Neuronal stem cell (in vitro differentiated cells): ENCODE results near the gene HSD11B1L.

ENCODE experiments used
- DNase-seq: peaks from one replicate; pipeline ENCODE4 v3.0.0-alpha.2; 2013; ENCODE audit warnings: low spot score
- H2AFZ ChIP-seq: one replicate; pipeline ENCODE4 v1.6.1; 2013; ENCODE audit warnings: mild to moderate bottlenecking, low read length, inconsistent platforms
- H2AK5ac ChIP-seq: 2 replicates; pipeline ENCODE4 v1.6.1; 2013; ENCODE audit warnings: low read depth, mild to moderate bottlenecking, inconsistent platforms, low read length, moderate library complexity, mixed read lengths
- H2BK120ac ChIP-seq: 2 replicates; pipeline ENCODE4 v1.6.1; 2013; ENCODE audit warnings: low read depth, mild to moderate bottlenecking, inconsistent platforms, low read length, moderate library complexity, mixed read lengths
- H2BK12ac ChIP-seq: one replicate; pipeline ENCODE4 v1.6.1; 2013; ENCODE audit warnings: low read length, inconsistent platforms
- H2BK15ac ChIP-seq: 2 replicates; pipeline ENCODE4 v1.6.1; 2013; ENCODE audit warnings: mild to moderate bottlenecking, low read length, inconsistent platforms, mixed read lengths
- H2BK5ac ChIP-seq: one replicate; pipeline ENCODE4 v1.6.1; 2013; ENCODE audit warnings: inconsistent platforms, mild to moderate bottlenecking, low read length, moderate library complexity
- H3K14ac ChIP-seq: one replicate; pipeline ENCODE4 v1.6.1; 2013; ENCODE audit warnings: low read length, inconsistent platforms
- H3K18ac ChIP-seq: 2 replicates; pipeline ENCODE4 v1.6.1; 2013; ENCODE audit warnings: low read length, inconsistent platforms
- H3K23ac ChIP-seq: 2 replicates; pipeline ENCODE4 v1.6.1; 2013; ENCODE audit warnings: low read depth, mild to moderate bottlenecking, mixed read lengths, low read length, inconsistent platforms; ENCODE audit not compliant: poor library complexity
- H3K27ac ChIP-seq: replicated peaks from 3 replicates; pipeline ENCODE4 v1.5.1; 2013; ENCODE audit warnings: low read length, inconsistent platforms
- H3K27me3 ChIP-seq, 3 experiments: 2 replicates each; pipeline ENCODE4 v1.6.1; 2013; ENCODE audit warnings: low read length in 3 of 3, mild to moderate bottlenecking in 2 of 3, inconsistent platforms in 1 of 3, low read depth in 1 of 3, mixed read lengths in 1 of 3, moderate library complexity in 1 of 3; ENCODE audit not compliant: control insufficient read depth in 3 of 3, insufficient read depth in 3 of 3
- H3K36me3 ChIP-seq, 2 donors: replicated peaks in 1 of 2; 2 replicates each; pipeline ENCODE4 v1.6.1; 2013; ENCODE audit warnings: low read length in 2 of 2; ENCODE audit not compliant: control insufficient read depth in 2 of 2, insufficient read depth in 2 of 2
- H3K4ac ChIP-seq: 2 replicates; pipeline ENCODE4 v1.6.1; 2013; ENCODE audit warnings: inconsistent platforms, mild to moderate bottlenecking, low read length, moderate library complexity
- H3K4me1 ChIP-seq, 2 donors: 1 replicate in 1 of 2; 2 replicates in 1 of 2; pipeline ENCODE4 v1.6.1; 2013; ENCODE audit warnings: low read length in 2 of 2, low read depth in 1 of 2; ENCODE audit not compliant: control insufficient read depth in 2 of 2, insufficient read depth in 1 of 2
- H3K4me2 ChIP-seq: one replicate; pipeline ENCODE4 v1.6.1; 2013; ENCODE audit warnings: mild to moderate bottlenecking, low read length, inconsistent platforms; ENCODE audit not compliant: insufficient read depth, poor library complexity, severe bottlenecking
- H3K4me3 ChIP-seq, 2 donors: 2 replicates each; pipeline ENCODE4 v1.5.1; 2013; ENCODE audit warnings: low read length in 2 of 2, mild to moderate bottlenecking in 2 of 2, inconsistent platforms in 1 of 2, moderate library complexity in 1 of 2
- H3K79me1 ChIP-seq: one replicate; pipeline ENCODE4 v1.6.1; 2013; ENCODE audit warnings: low read depth, mild to moderate bottlenecking, inconsistent platforms, low read length, moderate library complexity
- H3K9ac ChIP-seq: one replicate; pipeline ENCODE4 v1.6.1; 2013; ENCODE audit warnings: mild to moderate bottlenecking, low read depth, low read length, inconsistent platforms; ENCODE audit not compliant: poor library complexity
- H3K9me3 ChIP-seq, 2 donors: replicated peaks in 1 of 2; 2 replicates each; pipeline versions ENCODE3 to v1.6.1; 2013; ENCODE audit warnings: low read length in 2 of 2, mild to moderate bottlenecking in 2 of 2, inconsistent platforms in 1 of 2, low read depth in 1 of 2, mixed read lengths in 1 of 2, moderate library complexity in 1 of 2; ENCODE audit not compliant: control insufficient read depth in 2 of 2, insufficient read depth in 1 of 2
- H4K8ac ChIP-seq: one replicate; pipeline ENCODE4 v1.6.1; 2013; ENCODE audit warnings: low read depth, mild to moderate bottlenecking, inconsistent platforms, low read length, moderate library complexity
- H4K91ac ChIP-seq: one replicate; pipeline ENCODE4 v1.6.1; 2013; ENCODE audit warnings: low read length, low read depth, mild to moderate bottlenecking, inconsistent platforms; ENCODE audit not compliant: poor library complexity
- WGBS, 2 donors: extraction: QIAGEN DNeasy Blood & Tissue Kit; methylation state at CpG; one replicate each; pipeline ENCODE4 v1.1.7; 2013; ENCODE audit warnings: missing lambda C conversion rate in 2 of 2, mixed read lengths in 1 of 2; ENCODE audit not compliant: insufficient read length in 2 of 2, insufficient replicate concordance in 1 of 2; ENCODE audit errors: extremely low coverage in 2 of 2; 5-methylcytosine and 5-hydroxymethylcytosine counted together

Gene HSD11B1L

GRCh38 chr19:5714816-5715215 is 34.0 kb downstream of the HSD11B1L start:
- no peak overlapping the region for H3K4me3 ChIP-seq
- H3K9me3 ChIP-seq, result no peaks in the 10 kb centered on the region
- DNase-seq, result no peak
- H3K9ac ChIP-seq, result no peak overlapping the region
- no peak overlapping the region for H2BK120ac ChIP-seq
- no peak overlapping the region for H3K18ac ChIP-seq
- H4K8ac ChIP-seq, result no peak overlapping the region
- no CpG with 5 or more reads among the region's 10 CpGs for WGBS, 2 donors
- H3K27me3 ChIP-seq, result no peaks in the 10 kb centered on the region
- no peak overlapping the region for H2AFZ ChIP-seq
- H3K14ac ChIP-seq, result no peak overlapping the region
- peaks cover 12% of the 10 kb centered on the region for H3K79me1 ChIP-seq
- no peak overlapping the region for H3K23ac ChIP-seq
- H3K36me3 ChIP-seq, result peaks cover 38 to 69% of the 10 kb centered on the region in 2 donors
- no peak overlapping the region for H3K27ac ChIP-seq
- H3K4me1 ChIP-seq, result peaks cover 5 to 8% of the 10 kb centered on the region in 2 donors
- no peak overlapping the region for H3K4me2 ChIP-seq
- H2BK5ac ChIP-seq, result no peak overlapping the region
- H2AK5ac ChIP-seq, result no peak overlapping the region
- no peak overlapping the region for H3K4ac ChIP-seq
- H2BK15ac ChIP-seq, result no peak overlapping the region
- no peak overlapping the region for H4K91ac ChIP-seq
- H2BK12ac ChIP-seq, result no peak overlapping the region

DNA sequence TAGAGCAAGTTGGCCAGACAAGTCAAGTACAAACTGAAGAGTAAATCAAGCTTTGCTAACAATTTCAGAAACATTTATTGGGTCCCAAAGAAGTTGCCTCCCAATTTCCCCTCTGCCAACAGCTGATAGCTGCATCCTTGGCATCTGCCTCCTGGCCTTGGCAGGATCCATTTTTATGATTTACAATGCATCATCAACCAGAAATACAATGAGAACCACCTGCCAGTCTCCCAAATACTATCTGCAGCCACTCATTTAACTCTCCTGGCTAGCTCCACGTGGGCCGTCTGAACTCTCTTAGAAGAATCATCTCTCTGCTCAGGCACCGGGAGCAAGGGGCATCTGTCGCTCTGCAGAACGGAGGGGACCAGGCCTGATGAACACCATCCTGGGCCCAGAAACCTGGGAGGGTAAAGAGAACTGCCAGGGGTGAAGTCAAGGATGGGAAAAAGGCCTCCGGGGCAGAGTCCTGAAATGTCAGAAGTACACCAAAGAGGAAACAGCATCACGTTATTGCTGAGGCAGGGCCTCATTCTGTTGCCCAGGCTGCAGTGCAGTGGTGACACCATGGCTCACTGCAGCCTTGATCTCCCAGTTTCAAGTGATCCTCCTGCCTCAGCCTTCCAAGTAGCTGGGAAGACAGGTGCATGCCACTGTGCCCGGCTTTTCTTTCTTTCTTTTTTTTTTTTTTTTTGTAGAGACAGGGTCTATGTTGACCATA is 36.5 kb downstream of the HSD11B1L start:
- Histone ChIP-seq H3K27ac (no peak overlapping the region), H3K18ac (no peak overlapping the region), H3K79me1 (peaks cover 9% of the 10 kb centered on the region), H3K14ac (no peak overlapping the region), H3K23ac (no peak overlapping the region), H2AFZ (no peak overlapping the region), H3K27me3 (no peaks in the 10 kb centered on the region), H2AK5ac (no peak overlapping the region), H3K9me3 (no peaks in the 10 kb centered on the region), H3K9ac (no peak overlapping the region), H4K8ac (no peak overlapping the region), H2BK120ac (no peak overlapping the region), H2BK15ac (no peak overlapping the region), H3K4me2 (no peak overlapping the region), H2BK5ac (no peak overlapping the region), H3K36me3 (peaks cover 20 to 45% of the 10 kb centered on the region in 2 donors), H3K4me3 (peak overlapping the region in 1 of 2 donors; percentile 3), H2BK12ac (no peak overlapping the region), H4K91ac (no peak overlapping the region), H3K4me1 (peaks cover 5 to 9% of the 10 kb centered on the region in 2 donors), H3K4ac (no peak overlapping the region)
- WGBS, 2 donors, result no CpG with 5 or more reads among the region's 8 CpGs
- DNase-seq, result no peak

DNA sequence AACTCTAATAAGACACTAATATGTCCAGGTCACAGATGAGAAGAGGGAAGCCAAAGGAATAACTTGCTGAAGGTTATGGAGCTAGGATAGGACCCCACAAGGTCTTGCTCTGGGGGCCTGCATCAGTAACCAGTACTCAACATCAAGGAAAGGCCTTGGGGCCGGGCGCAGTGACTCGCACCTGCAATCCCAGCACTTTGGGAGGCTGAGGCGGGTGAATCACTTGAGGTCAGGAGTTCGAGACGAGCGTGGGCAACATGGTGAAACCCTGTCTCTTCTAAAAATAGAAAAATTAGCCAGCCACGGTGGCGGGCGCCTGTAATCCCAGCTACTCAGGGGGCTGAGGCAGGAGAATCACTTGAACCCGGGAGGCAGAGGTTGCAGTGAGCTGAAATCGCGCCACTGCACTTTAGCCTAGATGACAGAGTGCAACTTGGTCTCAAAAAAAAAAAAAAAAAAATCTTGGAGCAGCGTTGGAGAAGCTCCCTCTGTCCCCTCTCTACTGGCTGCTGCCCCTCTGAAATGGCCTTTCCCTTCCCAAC is 37.3 kb downstream of the HSD11B1L start:
- no peak overlapping the region for H2BK120ac ChIP-seq
- H4K8ac ChIP-seq, result no peak overlapping the region
- H4K91ac ChIP-seq, result no peak overlapping the region
- H3K9me3 ChIP-seq, result no peaks in the 10 kb centered on the region
- H3K23ac ChIP-seq, result no peak overlapping the region
- H3K79me1 ChIP-seq, result peaks cover 9% of the 10 kb centered on the region
- no peak overlapping the region for H3K4ac ChIP-seq
- no peak overlapping the region for H3K27ac ChIP-seq
- H2AFZ ChIP-seq, result no peak overlapping the region
- H2BK5ac ChIP-seq, result no peak overlapping the region
- H3K36me3 ChIP-seq, result peaks cover 15 to 38% of the 10 kb centered on the region in 2 donors
- no peaks in the 10 kb centered on the region for H3K27me3 ChIP-seq
- no peak overlapping the region for H3K14ac ChIP-seq
- H3K4me1 ChIP-seq, result peaks cover 5 to 9% of the 10 kb centered on the region in 2 donors
- no peak overlapping the region for H2BK12ac ChIP-seq
- DNase-seq, result no peak
- no peak overlapping the region for H2AK5ac ChIP-seq
- no peak overlapping the region for H3K9ac ChIP-seq
- no CpG with 5 or more reads among the region's 14 CpGs for WGBS, 2 donors
- H3K18ac ChIP-seq, result no peak overlapping the region
- no peak overlapping the region for H3K4me2 ChIP-seq
- peak overlapping the region in 1 of 2 donors; percentile 75 for H3K4me3 ChIP-seq
- no peak overlapping the region for H2BK15ac ChIP-seq

GRCh38 chr19:5718579-5719273 is 37.9 kb downstream of the HSD11B1L start:
- Histone ChIP-seq H4K8ac (no peak overlapping the region), H3K27ac (no peak overlapping the region)

More at GRCh38 chr19:5718579-5719273, 37.9 kb downstream of the HSD11B1L start:
- Histone ChIP-seq H3K79me1 (peaks cover 9% of the 10 kb centered on the region), H2BK12ac (no peak overlapping the region), H3K9ac (no peak overlapping the region), H3K4me2 (peak overlapping the region; percentile 77), H2BK15ac (no peak overlapping the region), H3K23ac (no peak overlapping the region), H2AFZ (no peak overlapping the region), H3K4me1 (peaks cover 5 to 9% of the 10 kb centered on the region in 2 donors), H3K14ac (no peak overlapping the region), H2AK5ac (no peak overlapping the region), H4K91ac (no peak overlapping the region), H3K9me3 (no peaks in the 10 kb centered on the region), H3K27me3 (no peaks in the 10 kb centered on the region), H3K18ac (no peak overlapping the region), H2BK5ac (no peak overlapping the region), H2BK120ac (no peak overlapping the region), H3K4ac (no peak overlapping the region), H3K4me3 (peak overlapping the region; percentile 75 to 97), H3K36me3 (peaks cover 10 to 31% of the 10 kb centered on the region in 2 donors)
- no CpG with 5 or more reads among the region's 11 CpGs for WGBS, 2 donors
- DNase-seq, result no peak
